Activated T-helper 1 cell treated with Interleukin-2 at 50 U/mL for 16 hours (primary cell): Measurements from ENCODE around the gene TFAP2A.

ENCODE experiments used
- DNase-seq: peaks from one replicate; pipeline ENCODE4 v3.0.0-alpha.2; 2020; ENCODE audit warnings: low read depth

TFAP2A gene

DNA sequence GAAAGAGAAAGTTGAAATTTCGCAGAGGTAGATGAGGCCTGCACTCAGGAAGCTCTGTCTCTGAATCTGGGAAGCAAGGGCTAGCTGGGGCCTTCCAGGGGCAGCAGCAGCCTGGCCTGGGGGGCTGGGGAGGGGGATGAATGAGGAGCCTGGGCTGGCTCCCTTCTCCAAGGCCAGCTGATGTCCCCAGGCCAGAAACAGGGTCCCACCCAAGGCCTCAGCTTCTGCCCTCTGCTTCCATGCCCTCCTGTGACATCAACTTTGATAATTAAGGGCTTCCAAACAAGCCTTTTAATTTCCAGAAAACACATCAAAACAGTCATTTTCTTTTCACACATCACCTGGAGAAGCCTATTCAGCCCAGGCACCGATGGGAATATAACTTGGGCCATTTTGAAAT, 15.4 kb downstream of the TFAP2A start:
- DNase-seq = no peak

DNA sequence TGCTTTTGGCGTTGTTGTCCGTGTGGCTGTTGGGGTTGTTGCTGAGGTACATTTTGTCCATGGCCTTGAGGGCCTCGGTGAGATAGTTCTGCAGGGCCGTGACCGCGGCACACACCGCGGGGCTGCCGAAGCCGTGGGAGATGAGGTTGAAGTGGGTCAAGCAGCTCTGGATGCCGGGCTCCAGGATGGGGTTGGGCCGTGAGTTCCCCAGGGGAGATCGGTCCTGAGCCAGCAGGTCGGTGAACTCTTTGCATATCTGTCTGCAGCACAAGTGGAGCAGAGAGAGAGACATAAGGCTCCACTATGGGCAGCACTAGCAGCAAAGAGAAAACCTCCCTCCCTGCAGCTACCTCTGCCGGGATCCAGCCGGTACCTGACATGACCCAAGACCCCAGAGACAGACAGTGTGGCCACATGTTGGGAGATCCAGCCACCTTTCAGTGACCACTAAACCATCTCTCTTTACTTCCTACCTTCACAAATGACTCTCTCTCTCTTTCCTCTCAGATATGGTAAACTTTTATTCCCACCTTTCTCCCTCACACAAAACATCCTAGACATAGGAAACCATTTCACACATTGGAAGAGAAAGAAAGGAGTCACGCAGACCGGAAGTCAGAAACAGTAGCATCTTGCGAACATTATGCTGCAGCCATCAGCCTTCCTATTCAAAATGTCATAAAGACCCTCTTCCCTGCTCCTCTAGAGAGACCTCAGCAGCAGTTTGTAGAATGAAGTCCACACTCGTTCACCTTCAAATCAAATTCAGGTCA, 16.2 kb downstream of the TFAP2A start:
- no peak for DNase-seq

DNA sequence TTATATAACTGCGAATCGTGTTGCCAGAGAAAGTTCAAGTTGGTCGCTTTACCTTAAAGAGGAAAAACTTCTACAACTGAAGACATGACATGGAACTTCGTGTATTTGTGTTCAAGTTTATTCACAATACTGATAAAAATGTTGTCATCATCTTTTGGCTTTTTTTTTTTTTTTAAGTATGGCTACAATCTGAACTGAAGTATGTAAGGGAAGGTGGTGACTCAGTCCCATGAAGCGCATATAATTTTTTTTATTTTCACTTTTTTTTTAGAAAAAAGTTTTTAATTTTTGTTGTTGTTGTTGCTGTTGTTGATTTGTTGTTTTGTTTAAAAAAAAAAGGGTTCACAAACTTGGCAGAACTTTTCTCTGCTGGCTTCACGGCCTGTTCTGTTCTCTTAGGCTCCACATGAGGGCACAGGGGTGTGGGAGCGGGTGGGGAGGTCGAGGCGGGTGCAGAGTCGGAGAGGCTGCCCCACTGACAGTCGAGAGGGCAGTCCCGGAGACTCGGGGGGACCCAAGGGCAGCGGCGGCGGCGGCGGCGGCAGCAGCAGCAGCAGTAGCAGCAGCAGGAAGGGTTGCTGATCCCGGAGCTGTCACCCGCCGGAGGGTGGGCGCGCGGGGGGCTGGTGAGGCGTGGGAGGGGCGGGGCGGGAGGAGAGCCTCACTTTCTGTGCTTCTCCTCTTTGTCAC, 17.0 kb downstream of the TFAP2A start:
- no peak for DNase-seq

DNA sequence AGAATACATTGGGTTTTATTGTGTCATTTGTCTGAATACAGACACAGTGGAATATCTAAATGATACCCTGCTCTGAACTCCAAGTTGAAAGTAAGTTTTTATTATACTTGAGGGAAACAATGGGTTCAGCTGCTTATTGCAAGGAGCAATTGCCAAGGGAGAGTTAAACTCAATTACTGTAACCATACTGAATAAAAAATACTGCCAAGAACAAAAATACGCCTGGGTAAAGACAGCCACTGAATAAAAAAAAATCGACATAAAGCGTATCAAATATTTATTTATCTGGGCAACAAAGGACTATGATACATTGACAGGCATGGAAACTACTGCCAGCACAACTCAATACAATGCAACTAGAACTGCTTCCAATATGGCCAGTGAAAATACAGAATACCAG, 18.1 kb downstream of the TFAP2A start:
- no peak for DNase-seq

DNA sequence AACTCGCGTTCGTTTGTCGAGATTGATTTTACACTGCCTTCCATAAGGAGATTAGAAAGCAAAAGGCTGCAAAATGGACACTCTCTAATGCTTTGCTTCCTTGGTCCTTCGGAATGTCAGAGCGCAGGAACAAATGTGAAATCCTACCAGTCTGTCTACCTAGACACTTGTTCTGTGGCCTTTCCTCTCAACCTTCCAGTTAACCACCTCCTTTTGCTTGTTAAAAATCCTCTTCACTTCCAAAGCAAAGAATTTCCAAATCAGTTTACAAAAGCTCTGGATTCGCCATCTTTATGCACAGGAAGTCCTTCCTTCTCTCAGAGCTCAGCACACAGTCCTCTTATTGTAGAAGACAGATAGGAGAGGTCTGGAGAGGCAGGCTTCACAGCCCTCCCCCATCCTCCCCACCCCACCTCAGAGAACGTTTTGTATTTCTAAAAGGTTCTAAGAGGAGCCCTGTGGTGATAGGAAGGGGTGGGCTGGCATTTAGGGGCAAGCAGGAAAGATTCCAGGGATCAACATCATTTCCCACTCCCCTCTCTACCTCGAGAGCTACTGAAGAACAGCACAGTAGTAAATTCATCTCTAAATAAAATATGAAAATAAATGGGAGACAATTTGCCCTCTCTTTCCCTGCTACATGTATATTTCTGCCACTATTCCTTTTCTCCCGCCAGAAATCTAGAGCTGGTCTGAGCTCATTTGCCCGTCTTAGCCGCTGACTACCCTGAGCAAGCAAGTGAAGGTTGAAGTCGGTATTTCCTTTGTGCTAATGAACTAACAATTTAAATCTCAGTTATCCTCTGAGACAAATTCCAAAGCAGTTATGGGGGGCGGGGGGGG, 18.9 kb downstream of the TFAP2A start:
- DNase-seq = no peak

DNA sequence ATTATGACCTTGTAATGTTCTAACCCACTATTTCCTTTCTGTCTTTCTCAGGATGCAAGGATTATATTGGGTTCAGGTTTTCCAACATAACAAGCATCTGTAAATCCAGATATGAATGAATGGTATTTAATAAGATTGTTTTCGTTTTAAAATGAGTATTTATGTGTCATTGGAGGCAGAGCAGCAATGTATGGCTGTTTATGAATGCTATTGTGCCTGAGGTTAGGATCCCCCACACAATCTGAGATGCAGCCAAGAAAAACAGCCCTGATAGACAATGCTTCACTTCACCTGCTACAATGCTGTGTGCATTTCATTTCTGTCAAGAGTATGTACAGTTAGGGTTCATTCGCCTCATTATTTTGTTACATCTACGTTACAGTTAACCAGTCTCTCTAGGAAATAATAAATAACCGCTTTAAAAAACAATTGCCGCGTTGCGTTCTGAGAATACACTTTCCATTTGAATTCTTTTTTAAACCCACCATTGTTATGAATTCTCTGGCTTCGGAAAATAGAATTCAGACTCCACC, 19.6 kb downstream of the TFAP2A start:
- DNase-seq = no peak

DNA sequence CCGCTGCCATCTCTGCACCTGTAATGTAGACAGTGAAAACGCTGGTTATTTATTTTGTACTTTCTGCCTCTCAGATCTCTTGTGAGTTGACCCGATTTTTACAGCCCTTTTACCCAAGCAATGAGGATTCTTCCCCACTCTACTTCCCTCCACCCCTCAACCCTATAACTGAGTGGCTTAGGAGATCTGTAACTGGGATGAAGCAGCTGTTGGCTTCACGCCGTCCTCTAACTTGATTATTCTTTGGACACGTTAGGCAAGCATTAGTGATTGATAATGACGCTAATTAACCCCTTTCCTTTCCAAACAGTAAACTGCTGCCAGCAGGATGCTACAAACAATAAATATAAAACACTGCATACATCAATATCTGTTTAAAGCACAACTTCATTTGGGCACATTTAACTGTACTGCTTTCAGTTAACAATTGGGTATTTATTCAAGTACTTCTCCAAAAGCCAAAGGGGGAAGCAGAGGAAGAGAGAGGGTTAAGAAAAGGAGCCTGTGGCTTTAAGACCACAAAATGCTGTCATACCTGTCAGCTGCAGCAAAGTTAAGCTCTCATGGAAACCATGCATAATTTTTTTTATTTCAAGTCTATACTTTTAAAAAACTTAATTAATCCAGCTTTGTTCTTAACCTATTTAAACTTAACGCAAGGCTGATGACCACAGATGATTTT, 21.2 kb downstream of the TFAP2A start:
- DNase-seq = no peak

DNA sequence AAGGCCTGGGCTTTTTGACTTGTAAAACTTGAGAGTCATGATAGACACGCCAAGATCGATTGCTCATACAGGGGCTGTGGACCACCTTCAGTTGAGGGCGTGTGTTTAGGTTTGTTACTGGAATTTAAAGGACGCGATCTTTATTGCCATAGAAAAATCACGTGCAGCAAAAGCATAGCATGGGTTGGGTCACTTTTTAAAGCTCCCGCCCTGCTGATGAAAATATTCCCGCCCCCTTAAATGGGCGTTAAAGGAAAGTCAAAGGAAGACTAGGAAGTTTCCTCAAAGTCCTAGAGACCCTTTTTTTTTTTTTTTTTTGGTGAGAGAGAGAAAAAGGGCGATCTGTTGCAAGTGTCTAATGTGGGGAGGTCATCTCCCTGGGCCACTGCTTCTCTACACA, 23.1 kb downstream of the TFAP2A start:
- DNase-seq = no peak

DNA sequence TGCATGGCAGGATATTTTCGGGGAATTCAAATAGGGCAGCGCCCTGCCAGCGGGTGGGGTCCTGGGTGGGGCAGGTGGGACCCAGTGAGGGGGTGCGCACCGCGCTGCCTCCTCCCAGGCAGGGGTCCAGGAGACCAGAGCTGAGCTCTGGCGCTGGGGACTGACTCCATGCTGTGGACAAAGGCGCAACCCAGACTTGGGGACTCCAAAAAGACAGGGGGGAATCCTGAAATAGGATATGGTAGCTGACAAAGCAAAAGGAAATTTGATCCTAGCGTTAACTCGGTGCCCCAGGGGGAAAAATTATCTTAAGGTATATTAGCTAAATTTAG, 23.6 kb downstream of the TFAP2A start:
- DNase-seq = no peak

DNA sequence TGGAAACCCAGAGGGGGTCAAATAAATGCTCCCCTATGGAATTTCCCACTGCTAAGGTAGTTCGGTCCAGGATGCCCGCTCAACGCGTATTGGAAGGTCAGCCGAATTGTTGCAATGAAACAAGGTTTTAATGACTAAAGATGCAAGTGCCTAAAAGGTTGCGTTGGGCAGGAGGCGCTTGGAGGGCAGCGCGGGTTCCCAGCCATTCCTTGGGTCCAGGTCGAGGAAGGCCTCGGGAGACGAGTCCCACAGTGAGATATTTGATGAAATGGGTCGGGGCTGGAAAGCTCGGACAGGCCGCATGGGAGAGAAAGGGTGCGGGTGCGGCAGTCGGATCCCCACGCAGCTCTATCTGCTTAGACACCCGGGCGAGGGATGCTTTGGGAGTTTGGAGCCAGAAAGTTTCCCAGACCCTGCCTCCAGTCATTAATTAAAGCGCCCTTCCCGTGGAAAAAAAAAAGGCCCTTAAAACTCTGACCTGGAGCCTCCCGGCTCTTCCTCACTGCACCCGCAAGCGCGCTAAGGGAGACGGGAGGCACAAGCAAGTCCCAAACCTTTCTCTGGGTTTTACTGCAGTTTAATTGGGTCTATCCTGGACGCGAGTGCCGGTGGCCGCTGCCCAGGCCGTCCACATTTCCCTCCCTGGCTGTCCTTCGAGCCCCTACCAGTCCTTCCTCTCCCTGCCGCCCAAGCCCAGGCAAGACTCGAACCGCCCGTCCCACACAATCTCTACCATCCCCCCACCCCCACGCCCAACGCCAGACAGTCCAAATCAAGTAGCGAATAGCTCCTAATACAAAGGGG, 24.2 kb downstream of the TFAP2A start:
- DNase-seq = no peak

DNA sequence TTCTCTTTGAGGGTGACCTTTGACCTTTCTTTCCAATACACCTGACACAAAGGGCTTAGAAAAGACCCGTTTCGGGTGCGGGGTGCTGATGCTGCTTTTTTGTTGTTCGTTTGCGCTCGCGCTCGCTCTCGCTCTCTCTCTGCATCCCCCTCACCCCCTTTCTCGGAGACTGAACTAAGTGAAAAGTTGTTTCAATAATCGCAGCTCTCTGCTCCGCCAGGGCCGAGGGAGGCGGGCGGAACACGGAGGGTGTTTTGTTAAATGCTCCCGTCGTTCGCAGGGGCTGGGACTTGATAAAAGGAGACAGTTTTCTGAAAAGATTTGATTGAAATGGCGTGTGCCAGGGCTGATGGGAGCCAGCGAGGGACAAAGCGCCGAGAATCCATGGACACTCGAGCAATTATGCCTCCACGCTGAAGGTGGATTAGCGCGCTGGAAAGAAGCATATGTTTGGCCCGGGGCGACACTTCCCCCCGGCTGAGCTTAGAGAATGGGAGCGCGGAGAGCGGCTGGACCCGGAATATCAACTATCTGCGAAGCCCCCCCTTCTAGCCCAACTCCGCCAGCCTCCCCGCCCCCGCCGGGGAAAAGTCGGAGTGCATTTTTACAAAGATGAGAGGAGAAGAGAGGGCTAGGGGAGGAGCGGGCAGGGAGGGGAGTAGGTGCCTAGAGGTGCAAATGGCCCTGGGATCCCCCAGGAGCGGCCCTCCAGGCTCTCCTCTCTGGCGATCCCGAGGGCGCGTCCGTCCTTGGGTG, 25.0 kb downstream of the TFAP2A start:
- no peak for DNase-seq

DNA sequence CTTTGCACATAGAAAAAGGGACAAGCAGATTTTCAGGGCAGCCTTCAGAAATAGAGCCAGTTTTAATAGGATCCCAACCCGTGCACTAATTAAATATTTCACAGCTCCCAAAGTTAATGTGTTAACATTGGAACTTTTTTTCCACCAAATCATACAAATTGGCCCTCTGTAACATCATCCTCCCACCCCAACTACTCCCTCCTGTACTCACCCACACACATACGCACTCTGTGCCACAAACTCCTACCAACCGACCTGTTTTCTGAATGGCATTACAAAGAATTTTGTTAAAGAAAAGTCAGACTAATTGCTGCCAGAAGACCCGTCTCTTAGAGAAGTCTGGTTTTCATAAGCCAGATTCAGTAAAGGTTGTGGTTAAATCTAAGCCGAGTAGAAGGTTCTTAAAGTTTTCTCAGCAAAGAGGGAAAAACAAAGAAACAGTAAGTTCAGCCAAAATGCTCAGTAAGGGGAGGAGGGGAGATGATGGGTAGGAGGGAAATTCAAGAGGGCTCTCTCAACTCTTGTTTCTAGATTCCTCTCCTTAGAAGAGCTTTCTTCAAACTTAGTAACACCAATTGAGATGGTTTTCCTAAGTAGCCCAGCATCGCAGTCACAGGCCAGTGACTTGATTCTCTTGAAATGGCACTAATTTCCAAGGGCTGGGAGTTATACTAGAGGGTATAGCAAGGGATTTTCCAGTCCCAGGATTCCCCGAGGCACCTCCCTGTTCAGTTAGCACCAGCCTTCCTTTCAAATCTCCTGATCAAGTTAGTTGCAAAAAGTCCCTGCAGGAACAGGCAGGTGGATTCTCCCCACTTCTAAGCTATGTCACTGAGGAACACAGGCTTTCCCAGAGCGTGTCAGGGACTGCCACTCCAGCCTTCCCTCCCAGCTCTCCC, 27.9 kb downstream of the TFAP2A start:
- no peak for DNase-seq

DNA sequence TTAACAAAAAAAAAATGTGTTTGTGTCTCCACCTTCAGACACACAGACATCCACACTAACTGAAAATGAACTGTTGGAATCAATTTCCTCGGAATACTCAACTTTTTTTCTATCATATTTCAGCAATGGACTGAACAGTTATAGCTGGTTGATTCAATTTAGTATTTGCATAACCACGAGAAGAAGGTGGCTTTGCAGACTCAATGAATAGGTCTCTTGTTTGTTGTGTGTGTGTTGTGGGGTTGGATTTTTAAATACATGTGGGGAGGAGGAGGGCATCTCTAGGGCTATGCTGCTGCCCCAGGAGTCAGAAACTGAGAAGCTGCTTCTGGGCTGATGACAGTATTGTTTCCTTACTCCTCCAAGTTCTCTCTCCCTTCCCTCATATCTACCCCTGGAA, 28.7 kb downstream of the TFAP2A start:
- DNase-seq = no peak

DNA sequence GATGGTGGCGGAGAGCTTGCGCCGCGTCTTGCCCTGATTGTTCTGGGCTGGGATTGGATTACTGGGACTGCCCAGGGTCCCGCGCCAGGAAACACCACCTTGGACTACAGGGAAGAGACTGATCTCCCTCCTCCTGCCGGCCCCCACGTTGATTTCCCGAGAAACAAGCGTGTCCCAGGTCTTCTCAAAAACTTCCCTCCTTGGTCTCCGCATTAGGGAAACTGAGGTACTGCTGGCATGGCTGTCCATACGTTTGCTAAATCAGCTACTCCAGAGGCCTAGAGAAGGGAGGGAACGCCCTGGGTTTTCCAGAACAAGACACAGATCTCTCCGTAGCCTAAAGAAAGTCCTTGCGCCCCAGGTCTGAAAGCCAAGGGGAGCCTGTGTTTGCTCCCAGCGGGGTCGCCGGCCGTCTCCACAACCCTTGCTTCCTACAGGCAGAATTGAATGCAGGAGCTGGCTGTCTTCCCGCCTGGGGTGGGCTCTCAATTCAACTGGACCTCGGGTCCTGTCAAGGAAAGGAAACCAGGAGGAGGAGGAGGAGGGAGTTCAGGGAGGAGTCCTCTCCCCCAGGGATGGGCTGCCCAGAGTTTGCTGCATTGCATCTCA, 29.2 kb downstream of the TFAP2A start:
- no peak for DNase-seq

DNA sequence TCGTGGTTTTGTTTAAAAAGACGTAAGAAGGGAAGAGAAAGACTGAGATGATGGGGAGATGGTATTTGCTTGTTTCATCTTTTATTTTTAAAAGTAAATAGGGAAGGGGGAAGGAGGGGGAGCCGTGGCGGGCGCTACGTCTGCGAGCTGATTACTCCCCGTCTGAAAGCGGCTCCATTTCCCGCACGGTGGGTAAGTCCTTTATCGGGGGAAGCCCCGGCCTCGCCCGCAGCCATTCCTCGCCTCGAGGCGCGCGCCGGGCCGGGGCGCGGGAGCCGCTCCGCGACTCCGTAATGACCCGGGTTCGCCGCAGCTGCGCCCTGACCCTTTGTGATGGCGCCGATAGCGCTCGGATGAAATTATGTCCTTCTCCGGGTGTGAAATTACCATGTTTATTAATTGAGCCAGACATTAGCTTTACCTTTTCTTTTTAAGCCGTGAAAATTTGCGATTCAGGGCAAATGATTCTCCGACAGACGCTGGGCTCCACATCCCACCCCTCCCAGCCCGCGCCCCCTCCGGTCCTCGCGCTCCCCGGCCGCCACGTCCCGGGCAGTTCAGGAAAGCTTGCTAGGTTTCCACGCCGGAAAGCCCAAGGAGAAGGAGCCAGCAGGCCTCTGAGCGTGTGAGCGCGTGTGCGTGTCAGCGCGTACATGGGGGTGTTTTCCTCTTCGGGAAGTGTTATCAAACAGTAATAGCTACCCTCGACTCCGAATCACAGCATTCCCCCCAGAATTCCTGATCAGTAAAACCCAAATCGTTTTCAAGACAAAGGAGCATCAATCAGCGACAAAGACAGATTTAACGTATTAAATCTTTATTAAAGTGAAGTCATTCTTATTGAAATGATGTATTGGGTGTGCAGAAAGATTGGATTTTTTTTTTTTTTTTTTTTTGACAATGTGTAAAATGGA, 30.0 kb downstream of the TFAP2A start:
- DNase-seq = no peak

DNA sequence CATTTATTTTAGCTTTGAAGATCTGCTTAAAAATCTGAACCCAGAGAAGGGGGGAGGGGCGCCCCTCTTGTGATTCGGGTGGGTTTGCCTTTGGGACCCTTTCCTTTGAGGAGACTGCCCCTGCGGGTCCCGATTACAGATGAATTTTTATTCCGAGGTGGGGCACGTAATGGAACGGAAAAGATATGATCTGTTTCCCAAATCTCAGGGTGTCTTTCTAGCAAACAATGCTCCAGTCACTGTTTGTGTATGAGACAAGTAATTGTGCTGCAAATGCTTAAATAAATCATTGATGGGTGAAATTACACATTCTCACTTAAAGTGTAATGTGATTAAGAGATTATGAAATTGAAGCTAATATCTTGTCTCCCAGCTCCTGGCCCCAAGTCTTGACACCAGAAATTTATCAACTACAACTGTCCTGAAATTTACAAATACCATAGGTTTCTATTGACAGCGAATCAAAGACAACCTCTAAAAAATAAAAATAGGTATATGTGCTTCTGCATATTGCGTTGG, 30.7 kb downstream of the TFAP2A start:
- no peak for DNase-seq

DNA sequence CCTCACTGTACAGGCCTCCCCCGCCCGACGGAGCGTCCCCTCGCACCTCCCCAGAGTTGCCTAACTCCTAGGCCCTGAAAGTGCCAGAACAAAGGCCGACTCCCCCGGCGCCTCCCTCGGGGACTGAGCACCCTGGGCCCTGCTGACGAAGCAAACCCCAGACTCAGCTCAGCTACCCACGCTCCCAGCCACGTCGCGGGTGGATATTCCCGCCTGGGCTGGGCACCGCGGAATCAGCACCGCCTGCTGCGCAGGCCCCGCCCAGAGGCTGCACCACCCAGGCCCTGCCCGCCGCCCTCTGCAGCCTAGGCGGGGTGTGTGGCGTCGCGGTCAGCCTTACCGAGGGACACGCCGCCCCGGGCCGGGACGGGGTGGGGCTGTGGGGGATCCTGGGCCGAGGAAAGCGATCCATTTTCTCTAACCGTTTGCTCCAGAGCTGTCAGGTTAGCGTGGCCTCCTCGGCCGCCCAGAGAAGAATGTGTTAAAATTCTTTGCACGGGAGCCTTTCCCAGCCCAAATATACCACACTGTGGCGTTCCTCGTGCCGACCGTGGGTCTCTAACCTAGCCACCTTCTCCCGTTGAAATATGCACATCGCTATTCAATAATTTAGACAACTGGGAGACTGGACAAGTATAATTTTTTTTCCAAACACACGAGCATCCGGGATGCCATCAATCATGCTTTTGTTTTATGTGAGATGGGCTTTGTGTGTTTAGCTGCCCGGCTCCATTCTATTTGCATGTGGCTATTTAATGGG, 31.4 kb downstream of the TFAP2A start:
- no peak for DNase-seq
